IPS-20b (cell line): ENCODE results near the gene ADCY1.

Source experiments
- H3K27ac ChIP-seq: one replicate; pipeline ENCODE4 v1.5.1; 2013; ENCODE audit warnings: low read length
- H3K27me3 ChIP-seq: 2 replicates; pipeline ENCODE4 v1.6.1; 2013; ENCODE audit warnings: mild to moderate bottlenecking, low read length, inconsistent platforms; ENCODE audit not compliant: insufficient read depth
- H3K36me3 ChIP-seq: 2 replicates; pipeline ENCODE4 v1.6.1; 2013; ENCODE audit warnings: low read depth, mild to moderate bottlenecking, inconsistent platforms, low read length, moderate library complexity; ENCODE audit not compliant: insufficient read depth
- H3K4me1 ChIP-seq: 2 replicates; pipeline ENCODE4 v1.6.1; 2013; ENCODE audit warnings: mild to moderate bottlenecking, control low read depth, inconsistent platforms, low read length, moderate library complexity; ENCODE audit not compliant: insufficient read depth
- H3K4me3 ChIP-seq: 2 replicates; pipeline ENCODE4 v1.5.1; 2013; ENCODE audit warnings: mild to moderate bottlenecking, low read length, inconsistent platforms
- H3K9ac ChIP-seq: 2 replicates; pipeline ENCODE4 v1.6.1; 2013; ENCODE audit warnings: low read depth, mild to moderate bottlenecking, inconsistent platforms, low read length, moderate library complexity
- H3K9me3 ChIP-seq: 2 replicates; pipeline ENCODE4 v1.6.1; 2013; ENCODE audit warnings: mild to moderate bottlenecking, low read depth, low read length, inconsistent platforms; ENCODE audit not compliant: insufficient read depth

ADCY1 gene

DNA sequence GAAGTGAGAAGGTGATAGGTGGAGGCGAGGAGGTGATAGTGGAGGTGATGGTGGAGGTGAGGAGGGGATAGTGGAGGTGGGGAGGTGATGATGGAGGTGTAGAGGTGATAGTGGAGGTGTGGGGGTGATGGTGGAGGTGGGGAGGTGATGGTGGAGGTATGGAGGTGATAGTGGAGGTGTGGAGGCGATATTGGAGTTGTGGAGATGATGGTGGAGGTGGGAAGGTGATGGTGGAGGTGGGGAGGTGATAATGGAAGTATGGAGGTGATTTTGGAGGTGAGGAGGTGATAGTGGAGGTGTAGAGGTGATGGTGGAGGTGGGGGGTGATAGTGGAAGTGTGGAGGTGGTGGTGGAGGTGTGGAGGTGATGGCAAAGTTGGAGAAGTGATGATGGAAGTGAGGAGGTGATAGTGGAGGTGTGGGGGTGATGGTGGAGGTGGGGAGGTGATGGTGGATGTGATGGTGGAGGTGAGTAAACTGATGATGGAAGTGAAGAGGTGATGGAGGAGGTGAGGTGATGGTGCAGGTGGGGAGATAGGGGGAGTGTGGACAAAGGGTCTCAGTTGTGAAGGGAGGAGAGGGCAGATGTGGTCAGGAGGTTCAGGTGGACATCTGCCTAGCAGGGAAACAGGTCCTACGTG, 36.6 kb downstream of the ADCY1 start:
- no peaks in the 10 kb centered on the region for H3K4me1 ChIP-seq
- peaks cover 14% of the 10 kb centered on the region for H3K36me3 ChIP-seq
- H3K9ac ChIP-seq, result no peak overlapping the region
- no peak overlapping the region for H3K4me3 ChIP-seq
- H3K9me3 ChIP-seq, result no peaks in the 10 kb centered on the region
- no peaks in the 10 kb centered on the region for H3K27me3 ChIP-seq
- no peak overlapping the region for H3K27ac ChIP-seq

DNA sequence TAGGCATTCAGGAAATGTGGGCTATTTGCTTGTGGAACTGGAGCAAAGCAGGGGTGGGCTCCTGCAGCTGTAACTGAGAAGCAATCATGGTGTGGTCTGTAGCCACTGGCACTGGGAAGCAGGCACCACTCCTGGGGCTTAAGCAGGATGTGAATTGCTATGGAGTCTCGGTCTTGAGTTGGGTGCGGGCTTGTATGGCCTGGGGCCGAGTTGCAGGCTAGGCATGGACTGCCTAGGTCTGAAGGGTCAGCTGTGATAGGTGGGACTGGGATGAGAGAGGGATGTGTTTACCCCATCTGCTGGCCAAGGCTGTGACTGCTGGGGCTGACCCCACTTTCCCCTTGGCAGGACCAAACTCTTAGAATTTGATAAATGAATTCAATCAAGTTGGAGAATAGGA, 43.0 kb downstream of the ADCY1 start:
- Histone ChIP-seq H3K36me3 (peaks cover 14% of the 10 kb centered on the region), H3K9me3 (no peaks in the 10 kb centered on the region), H3K27me3 (no peaks in the 10 kb centered on the region), H3K9ac (no peak overlapping the region), H3K4me1 (no peaks in the 10 kb centered on the region), H3K4me3 (no peak overlapping the region), H3K27ac (no peak overlapping the region)

DNA sequence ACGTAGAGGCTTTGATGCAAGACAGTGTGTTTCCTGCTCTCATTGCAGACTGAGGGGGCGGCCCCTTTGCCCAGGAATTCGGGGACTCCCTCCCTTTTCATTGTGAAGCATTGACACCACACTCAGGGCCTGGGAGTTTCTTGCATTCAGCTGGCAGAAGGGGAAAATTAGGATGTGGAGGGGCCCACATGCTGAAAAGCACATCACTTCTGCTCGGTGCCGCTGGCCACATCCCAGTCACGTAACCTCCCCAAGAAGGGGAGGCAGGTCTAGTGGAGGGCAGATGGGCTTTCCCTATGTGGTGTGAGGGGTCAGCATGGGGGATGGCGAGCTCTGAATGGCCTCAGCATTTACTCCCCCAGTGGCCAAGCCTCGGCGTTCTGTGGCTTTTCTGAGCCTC, 47.9 kb downstream of the ADCY1 start:
- H3K4me3 ChIP-seq, result no peak overlapping the region
- H3K4me1 ChIP-seq, result no peaks in the 10 kb centered on the region
- no peak overlapping the region for H3K27ac ChIP-seq
- no peaks in the 10 kb centered on the region for H3K9me3 ChIP-seq
- no peaks in the 10 kb centered on the region for H3K36me3 ChIP-seq
- no peak overlapping the region for H3K9ac ChIP-seq
- no peaks in the 10 kb centered on the region for H3K27me3 ChIP-seq

DNA sequence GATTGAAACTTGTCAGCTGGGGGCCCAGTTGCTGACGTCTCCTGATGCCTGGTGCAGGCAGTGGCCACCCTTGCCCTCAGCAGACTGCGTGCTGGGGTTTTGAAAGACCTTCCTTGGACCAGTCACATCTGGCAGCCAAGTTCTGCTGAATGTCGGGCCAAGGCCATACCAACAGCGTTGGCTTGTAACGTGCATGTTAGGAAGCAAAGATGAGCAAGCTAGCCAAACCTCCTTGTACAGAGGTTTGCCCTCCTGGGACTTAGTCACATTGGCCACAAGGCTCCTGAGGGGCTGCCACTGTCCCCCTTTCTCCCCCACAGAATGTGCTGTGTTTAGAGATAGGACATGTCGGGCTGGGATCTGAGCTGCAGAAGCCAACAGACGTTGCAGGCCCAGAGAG, 49.0 kb downstream of the ADCY1 start:
- H3K4me3 ChIP-seq, result no peak overlapping the region
- H3K27me3 ChIP-seq, result no peaks in the 10 kb centered on the region
- no peaks in the 10 kb centered on the region for H3K4me1 ChIP-seq
- H3K27ac ChIP-seq, result no peak overlapping the region
- H3K9me3 ChIP-seq, result no peaks in the 10 kb centered on the region
- no peaks in the 10 kb centered on the region for H3K36me3 ChIP-seq
- H3K9ac ChIP-seq, result no peak overlapping the region

DNA sequence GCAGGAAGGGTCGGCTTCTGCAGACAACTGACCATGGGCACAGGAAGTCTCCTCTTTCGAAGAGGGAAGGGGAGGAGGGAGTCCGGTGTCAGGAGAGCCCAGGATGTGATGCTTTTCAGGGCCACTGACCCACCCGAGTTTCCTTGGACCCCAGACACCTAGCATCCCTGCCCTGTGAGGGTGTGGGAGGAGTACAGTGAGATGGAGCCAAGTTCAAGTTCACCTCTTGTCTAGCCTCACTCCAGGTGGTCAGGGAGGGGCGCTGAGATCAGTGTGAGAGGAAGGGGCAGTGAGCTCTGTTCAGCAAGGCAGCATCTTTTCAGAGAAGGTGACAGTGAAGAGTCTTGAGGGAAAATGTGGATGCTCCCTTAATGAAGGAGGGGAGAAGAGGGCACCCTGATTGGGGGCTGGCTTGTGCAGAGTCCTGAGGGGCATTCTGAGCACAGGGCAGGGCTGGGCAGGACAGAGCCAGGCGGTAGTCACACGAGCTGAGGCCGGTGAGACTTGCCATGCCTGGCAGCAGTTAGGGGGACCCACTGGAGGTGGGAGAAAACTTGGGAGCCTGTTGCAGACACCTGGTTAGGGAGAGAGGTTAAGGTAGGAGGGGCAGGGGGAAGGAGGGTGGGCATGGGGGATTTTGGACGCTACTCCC, 49.7 kb downstream of the ADCY1 start:
- Histone ChIP-seq H3K9me3 (peaks cover 3% of the 10 kb centered on the region; the same call in 1 of the 2 replicates), H3K4me1 (no peaks in the 10 kb centered on the region), H3K9ac (no peak overlapping the region), H3K36me3 (no peaks in the 10 kb centered on the region), H3K4me3 (no peak overlapping the region), H3K27ac (no peak overlapping the region), H3K27me3 (no peaks in the 10 kb centered on the region)

DNA sequence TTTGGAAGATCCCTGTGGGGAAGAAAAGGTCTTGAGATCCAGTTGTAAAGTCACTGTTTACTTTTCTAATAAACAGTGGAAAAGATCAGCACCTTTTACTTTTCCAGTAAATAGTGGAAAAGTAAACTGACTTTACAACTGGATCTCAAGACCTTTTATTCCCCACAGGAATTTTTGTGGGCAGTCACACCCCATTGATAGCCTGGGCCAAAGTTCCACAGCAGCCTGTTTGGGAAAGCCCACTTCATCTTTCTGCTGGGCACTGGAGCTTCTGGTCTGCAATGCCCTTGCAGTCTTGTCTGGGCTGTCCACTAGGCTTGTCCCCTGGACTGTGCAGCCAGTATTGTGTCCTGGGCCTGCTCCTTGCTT, 50.2 kb downstream of the ADCY1 start:
- Histone ChIP-seq H3K27ac (no peak overlapping the region), H3K9me3 (peaks cover 8% of the 10 kb centered on the region; the same call in 1 of the 2 replicates), H3K4me1 (no peaks in the 10 kb centered on the region), H3K9ac (no peak overlapping the region), H3K27me3 (no peaks in the 10 kb centered on the region), H3K36me3 (no peaks in the 10 kb centered on the region), H3K4me3 (no peak overlapping the region)

DNA sequence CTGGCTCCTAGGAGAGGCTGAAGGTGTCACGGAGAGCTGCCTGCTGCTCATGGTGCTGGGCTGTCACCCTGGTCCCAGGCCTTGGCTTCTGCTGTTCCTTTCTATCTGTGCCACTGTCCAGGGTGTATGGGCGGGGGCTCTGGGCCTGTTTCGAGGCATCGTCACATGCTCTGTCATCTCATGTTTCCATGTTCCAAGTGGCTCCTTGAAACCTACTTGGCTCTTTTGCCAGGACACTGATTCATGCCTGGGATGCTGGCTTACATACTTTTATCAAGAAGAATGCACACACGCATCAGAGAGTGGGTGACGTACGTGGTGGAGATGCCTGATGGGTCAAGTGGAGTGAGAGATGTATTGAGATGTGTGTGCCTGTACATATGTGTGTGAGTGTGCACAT, 50.9 kb downstream of the ADCY1 start:
- no peak overlapping the region for H3K9ac ChIP-seq
- H3K27ac ChIP-seq, result no peak overlapping the region
- H3K36me3 ChIP-seq, result no peaks in the 10 kb centered on the region
- no peaks in the 10 kb centered on the region for H3K4me1 ChIP-seq
- H3K27me3 ChIP-seq, result no peaks in the 10 kb centered on the region
- no peak overlapping the region for H3K4me3 ChIP-seq
- H3K9me3 ChIP-seq, result peaks cover 11% of the 10 kb centered on the region; the same call in 1 of the 2 replicates

DNA sequence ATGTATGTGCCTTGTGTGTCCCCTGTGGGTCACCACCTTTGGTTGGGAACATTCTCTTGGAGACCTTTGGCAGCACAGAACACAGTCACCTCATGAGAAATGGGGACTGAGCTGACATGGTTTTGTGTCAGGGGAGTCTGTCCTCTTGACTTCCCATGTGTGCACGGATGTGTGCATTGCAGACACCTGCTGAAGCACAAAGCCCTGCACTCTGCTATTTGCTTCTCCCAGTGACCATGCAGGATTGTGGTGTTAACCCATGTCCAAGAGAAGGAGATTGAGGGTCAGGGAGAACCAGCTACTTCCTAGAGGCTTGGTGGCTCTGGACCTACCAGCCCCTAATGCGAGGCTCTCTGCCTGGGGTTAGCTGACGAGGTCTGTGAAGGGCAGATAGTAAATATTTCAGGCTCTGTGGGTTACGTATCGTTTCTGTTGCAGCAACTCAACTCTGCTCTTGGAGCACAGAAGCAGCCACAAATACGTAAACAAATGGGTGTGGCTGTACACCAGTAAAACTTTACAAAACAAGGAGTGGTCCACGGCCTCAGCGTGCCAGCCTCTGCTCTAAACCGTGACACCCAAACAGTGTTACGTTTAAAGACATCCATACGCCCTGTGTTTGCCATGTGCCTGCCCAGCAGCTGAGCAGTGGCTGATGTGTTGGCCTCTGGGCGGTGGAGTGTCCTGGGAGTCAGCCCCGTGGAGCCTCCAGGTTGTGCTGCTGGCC, 51.7 kb downstream of the ADCY1 start:
- H3K4me3 ChIP-seq, result no peak overlapping the region
- no peak overlapping the region for H3K9ac ChIP-seq
- no peaks in the 10 kb centered on the region for H3K4me1 ChIP-seq
- no peaks in the 10 kb centered on the region for H3K27me3 ChIP-seq
- peaks cover 11% of the 10 kb centered on the region; the same call in 1 of the 2 replicates for H3K9me3 ChIP-seq
- H3K27ac ChIP-seq, result no peak overlapping the region
- H3K36me3 ChIP-seq, result no peaks in the 10 kb centered on the region

DNA sequence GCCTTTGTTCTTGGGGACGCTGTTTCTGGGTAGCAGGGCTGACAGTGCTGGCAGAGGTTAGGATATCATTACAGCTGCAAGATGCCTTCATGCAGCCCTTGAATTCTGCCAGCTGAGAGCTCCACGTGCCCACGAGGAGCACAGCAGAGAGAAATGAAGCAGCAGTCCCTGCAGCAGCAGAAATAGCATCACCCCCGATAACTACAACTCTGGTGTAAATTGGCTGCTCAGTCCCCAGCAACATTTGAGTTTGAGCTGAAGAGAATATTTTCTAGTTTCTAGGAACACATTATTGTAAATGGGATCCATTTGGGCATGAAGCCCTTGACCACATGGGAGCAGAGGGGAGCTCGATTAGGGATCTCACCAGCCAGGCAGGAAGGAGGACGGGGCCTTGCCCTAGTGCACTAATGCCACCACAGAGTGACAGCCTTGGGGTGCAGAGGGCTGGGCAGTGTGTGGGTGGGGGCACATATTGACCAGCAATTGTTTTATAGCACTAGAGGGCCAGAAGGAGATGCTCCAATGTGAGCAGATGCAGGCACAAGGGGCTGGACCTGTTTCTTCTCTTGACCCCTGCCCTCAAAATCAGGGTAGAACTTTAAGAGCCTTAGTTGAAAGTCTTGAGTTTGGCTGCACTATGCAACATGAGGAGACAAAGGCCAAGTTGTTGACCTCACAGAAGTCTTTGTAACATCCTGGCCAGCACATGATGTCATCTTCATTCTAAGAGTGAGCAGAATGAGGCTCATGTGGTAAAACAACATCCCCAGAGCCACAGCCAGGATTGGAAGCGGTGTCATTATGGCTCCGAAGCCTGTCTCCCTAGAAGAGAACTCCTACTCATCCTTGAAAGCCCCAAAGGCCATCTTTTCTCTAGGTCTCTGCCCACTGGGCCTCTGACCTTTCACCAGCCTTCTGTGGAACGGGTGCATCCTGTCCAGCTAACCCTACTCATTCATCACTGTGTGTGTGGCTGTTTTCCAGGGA, 52.6 kb downstream of the ADCY1 start:
- Histone ChIP-seq H3K9ac (no peak overlapping the region), H3K27me3 (no peaks in the 10 kb centered on the region), H3K4me1 (no peaks in the 10 kb centered on the region), H3K4me3 (no peak overlapping the region), H3K27ac (no peak overlapping the region), H3K36me3 (no peaks in the 10 kb centered on the region), H3K9me3 (peaks cover 11% of the 10 kb centered on the region; the same call in 1 of the 2 replicates)

DNA sequence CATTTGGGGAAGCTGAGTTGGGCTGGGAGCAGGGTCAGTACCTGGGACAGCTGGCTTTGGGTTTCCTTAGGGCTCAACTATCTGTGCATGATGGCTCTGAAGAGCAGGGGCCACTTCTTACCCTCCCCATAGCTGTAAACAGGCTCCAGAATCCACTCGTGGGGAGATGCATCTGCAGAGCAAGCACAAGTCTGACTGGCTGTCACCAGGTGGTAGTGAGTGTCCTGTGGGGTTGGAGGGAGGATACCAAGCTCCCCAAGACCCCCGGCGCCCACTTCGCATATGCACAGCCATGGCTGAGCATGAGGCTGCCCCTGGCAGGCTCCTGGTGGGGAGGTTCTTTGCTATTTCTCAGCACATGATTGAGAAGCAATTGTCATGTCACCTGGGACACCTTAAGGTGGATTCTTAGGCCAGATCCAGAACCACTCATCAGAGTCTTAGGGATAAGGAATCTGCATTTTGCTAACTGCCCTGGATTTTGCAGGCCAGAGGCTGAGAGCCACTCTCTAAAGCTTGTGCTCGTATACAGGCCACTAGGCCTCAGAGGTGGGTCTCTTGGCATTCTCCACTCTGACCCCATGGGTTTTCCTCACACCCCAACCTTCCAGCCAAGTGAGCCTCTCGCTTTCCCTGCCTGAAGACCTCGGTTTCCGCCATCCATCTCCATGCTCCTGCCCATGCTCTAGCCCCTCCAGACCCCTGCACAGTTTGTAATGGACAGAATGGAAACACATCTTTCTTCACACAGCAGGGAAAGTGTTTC, 53.7 kb downstream of the ADCY1 start:
- Histone ChIP-seq H3K9me3 (peaks cover 11% of the 10 kb centered on the region; the same call in 1 of the 2 replicates), H3K27me3 (no peaks in the 10 kb centered on the region)

DNA sequence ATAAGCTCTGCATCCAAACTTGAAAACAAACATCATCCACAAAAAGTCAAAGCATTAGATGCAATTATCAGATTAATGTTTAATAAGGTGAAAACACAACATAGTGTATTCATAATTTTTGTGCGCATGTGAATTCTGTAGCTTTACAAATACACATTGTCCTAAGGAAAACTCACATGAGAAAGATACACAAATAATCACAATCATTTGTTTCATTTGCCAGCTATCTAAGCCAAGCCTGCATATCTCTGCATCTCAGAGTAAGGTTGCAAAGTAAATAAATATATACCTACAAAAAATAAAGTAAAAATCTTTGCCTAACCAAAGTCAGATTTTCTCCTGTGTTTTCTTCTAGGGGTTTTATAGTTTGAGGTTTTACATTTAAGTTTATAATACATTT, 57.4 kb downstream of the ADCY1 start:
- Histone ChIP-seq H3K9me3 (peaks cover 11% of the 10 kb centered on the region; the same call in 1 of the 2 replicates), H3K27ac (no peak overlapping the region), H3K36me3 (no peaks in the 10 kb centered on the region), H3K27me3 (no peaks in the 10 kb centered on the region), H3K4me3 (no peak overlapping the region), H3K9ac (no peak overlapping the region), H3K4me1 (no peaks in the 10 kb centered on the region)

More for the DNA sequence above, 53.7 kb downstream of the ADCY1 start:
- H3K27ac ChIP-seq, result no peak overlapping the region
- no peak overlapping the region for H3K4me3 ChIP-seq
- no peak overlapping the region for H3K9ac ChIP-seq
- no peaks in the 10 kb centered on the region for H3K36me3 ChIP-seq
- H3K4me1 ChIP-seq, result no peaks in the 10 kb centered on the region
